GM21515 (cell line): ENCODE data around the gene PINK1.

Experiments
- ATAC-seq: cut with Tn5 transposase; IDR thresholded peaks from one replicate; pipeline ENCODE4 v1.9.1; 2021; ENCODE audit not compliant: unreplicated experiment

PINK1 gene

DNA sequence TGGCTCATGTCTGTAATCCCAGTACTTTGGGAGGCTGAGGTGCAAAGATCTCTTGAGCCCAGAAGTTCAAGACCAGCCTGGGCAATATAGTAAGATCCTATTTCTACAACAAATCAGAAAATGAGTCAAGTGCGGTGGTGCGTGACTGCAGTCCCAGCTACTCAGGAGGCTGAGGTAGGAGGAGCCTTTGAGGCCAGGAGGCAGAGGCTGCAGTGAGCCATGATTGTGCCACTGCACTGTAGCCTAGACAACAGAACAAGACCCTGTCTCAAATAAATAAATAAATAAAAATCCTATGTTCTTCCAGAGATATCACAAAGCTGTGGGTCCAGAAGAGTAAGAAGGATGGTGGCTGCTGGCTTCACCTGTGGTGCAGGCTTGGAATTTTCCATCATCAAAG, 22.3 kb upstream of the PINK1 start:
- no peak for ATAC-seq

- no peak for ATAC-seq
These were observed 21.6 kb upstream of the PINK1 start for GRCh38 chr1:20611652-20612051.

- ATAC-seq = no peak
These were observed 21.0 kb upstream of the PINK1 start for GRCh38 chr1:20612221-20612746.

- ATAC-seq = no peak
These were observed 19.1 kb upstream of the PINK1 start for GRCh38 chr1:20614131-20614579.

- no peak for ATAC-seq
These were observed 17.1 kb upstream of the PINK1 start for GRCh38 chr1:20615946-20616846.

- ATAC-seq = no peak
These were observed 16.3 kb upstream of the PINK1 start for GRCh38 chr1:20616847-20617487.

GRCh38 chr1:20618550-20618949, 14.7 kb upstream of the PINK1 start:
- no peak for ATAC-seq

- no peak for ATAC-seq
These were observed 13.3 kb upstream of the PINK1 start for GRCh38 chr1:20619999-20620398.

GRCh38 chr1:20621012-20621411, 12.2 kb upstream of the PINK1 start:
- no peak for ATAC-seq

DNA sequence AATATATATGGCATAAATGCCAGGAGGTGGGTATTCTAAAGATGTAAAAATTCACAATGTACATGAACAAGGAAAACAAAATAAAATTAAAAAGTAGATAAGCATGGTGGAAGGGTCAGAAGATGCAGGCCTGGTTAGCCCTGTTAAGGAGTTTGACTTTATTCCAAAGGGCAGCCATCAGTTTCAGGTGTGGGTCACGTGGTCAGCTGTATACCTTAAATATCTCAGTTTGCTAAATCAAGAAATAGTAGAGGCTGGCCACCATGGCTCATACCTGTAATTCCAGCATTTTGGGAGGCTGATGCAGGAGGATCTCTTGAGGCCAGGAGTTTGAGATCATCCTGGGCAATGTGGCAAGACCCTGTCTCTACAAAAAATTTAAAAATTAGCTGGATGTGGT, 8.5 kb upstream of the PINK1 start:
- ATAC-seq = no peak

DNA sequence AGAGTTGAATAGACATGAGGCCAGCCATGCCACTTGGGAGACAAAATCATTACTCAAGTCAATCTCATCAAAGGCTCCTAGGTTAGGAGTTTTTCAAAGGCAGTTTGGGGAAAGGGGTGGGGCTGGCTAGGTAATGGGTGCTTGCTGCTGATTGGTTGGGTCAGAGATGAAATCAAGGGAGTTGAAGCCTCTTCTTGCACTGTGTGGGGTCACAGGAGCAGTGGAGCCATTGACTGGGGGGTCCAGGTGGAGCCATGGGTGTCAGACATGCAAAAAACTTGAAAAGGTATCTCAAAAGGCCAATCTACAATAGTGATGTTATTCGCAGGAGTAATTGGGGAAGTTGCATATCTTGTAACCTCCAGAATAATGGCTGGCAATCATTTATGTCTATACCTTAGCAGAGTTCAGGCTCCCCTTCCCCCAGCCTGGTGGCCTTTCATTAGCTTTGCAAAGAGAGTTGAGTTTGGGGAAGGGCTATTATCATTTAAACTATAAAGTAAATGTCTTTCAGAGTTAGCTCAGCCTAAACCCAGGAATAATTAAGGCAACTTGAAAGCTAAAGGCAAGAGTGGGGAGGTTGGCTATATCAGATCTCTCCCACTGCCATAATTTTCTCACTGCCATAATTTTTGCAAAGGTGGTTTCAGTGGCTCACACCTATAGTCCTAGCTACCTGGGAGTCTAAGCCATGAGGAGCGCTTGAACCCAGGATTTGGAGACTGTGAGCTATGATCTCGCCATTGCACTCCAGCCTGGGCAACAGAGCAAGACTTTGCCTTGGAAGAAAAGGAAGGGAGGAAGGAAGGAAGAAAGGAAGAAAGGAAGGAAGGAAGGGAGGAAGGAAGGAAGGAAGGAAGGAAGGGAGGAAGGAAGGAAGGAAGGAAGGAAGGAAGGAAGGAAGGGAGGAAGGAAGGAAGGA, 7.8 kb upstream of the PINK1 start:
- no peak for ATAC-seq

DNA sequence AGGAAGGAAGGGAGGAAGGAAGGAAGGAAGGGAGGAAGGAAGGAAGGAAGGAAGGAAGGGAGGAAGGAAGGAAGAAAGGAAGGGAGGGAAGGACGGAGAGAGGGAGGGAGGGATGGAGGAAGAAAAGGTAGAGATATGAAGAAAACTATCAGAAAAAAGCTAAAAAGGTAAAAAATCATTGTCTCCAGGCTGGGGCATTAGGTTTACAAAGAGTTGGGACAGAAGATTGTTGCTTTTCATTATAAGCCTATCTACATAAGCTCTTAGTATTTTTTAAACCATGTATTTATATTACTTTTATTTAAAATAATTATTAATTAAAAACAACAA, 7.2 kb upstream of the PINK1 start:
- no peak for ATAC-seq

GRCh38 chr1:20626524-20626923, 6.7 kb upstream of the PINK1 start:
- no peak for ATAC-seq

DNA sequence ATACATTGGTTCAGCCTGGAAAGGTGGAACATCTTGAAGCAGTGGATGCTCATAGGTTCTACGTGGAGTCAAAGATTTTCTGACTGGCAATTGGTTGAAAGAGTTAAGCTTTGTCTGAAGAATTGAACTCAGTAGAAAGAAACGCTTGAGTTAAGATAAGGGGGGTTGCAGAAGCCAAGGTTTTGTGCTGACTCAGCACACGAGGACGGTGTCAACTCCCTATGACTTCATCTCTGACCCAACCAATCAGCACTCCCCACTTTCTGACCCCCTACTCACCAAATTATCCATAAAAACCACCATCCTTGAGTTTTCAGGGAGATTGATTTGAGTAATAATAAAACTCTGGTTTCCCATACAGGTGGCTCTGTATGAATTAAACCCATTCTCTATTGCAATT, 2.5 kb upstream of the PINK1 start:
- no peak for ATAC-seq

- ATAC-seq = no peak
These were observed 872 bp upstream of the PINK1 start for GRCh38 chr1:20632386-20632785.

DNA sequence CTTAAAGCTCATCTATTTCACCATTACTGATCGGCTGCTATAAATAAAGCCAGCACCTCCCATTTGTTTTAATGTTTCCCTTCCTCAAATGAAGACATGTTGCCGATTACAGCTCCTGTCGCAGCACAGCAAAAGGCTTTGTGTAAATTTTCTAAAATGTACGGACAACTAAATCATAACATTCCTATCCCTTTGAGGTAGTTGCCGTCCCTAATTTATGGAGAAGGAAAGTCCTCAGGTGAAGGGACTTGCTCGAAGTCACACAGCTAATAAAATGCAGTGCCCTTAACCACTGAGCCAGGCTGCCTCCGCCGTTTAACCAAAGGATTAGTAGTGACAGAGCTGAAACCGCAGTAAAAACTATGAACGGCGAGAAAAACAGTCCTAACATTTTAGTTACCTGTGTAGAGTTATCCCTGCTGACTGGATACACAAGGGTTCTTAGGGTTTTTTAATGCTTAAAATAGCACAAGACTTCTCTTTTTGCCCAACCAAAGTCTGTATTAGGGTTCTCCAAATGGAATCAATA, 871 bp downstream of the PINK1 start:
- no peak for ATAC-seq

GRCh38 chr1:20634594-20635084, 1.4 kb downstream of the PINK1 start:
- no peak for ATAC-seq

DNA sequence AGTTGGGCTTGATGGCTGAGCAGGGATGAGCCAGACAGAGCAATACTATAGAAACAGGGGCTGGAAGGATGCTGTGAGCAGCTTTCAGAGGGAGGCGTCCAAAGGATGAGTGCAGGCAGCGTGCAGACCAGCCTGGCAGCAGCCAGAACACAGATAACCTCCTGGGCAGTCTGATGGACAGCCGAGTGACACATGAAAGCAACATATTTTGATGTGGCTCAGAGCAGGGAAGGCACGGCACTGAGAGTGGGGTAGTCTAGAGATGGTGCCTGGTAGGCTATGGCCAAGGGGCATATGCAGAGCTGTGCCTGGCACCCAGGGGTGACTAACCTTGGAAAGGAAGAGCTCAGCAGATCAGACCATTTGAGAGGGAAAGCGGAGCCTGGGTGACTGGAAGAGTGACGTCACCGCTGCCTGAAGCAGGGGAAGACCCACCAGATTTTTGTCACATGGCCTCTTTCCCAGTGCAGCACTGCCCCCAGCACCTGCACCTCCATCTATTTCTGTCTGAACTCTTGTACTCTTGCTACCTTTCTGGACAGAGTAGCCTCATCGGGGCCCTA, 3.6 kb downstream of the PINK1 start:
- ATAC-seq = no peak

- no peak for ATAC-seq
These were observed 6.9 kb downstream of the PINK1 start for GRCh38 chr1:20640183-20640597.

GRCh38 chr1:20641975-20642374, 8.7 kb downstream of the PINK1 start:
- no peak for ATAC-seq
